ENCODE measurements around the gene COL6A1. TPM values are rescaled to one million over a fixed set of nuclear protein-coding genes. Genes with fewer than 3 reads are reported as not detected.

Gene COL6A1
- total RNA-seq, 1 experiment from 2014 or later, result 87.5 TPM

GRCh38 chr21:46033410-46034400, 52.1 kb downstream of the COL6A1 start:
- DNase-seq (ENCODE audit: low read depth, low spot score), result no peak
- Histone ChIP-seq H3K4me2 (ENCODE audit: low read length) (no peak overlapping the region), H4K20me1 (ENCODE audit: insufficient read depth) (no peaks in the 10 kb centered on the region), H3K27ac (ENCODE audit: low read depth, low read length) (no peak overlapping the region), H3K9me2 (ENCODE audit: insufficient read depth) (no peaks in the 10 kb centered on the region), H3K4me3 (replicated peaks in 1 of 2; ENCODE audit: low read depth in 1 of 2, low read length in 2 of 2) (no peak overlapping the region), H2AFZ (ENCODE audit: low read depth, low read length, poor library complexity, severe bottlenecking) (no peak overlapping the region), H3K79me2 (ENCODE audit: insufficient read depth, low read length) (no peaks in the 10 kb centered on the region), H3K27me3 (ENCODE audit: insufficient read depth, low read length) (no peaks in the 10 kb centered on the region), H3K9ac (ENCODE audit: low read length) (no peak overlapping the region), H3K36me3 (ENCODE audit: control insufficient read depth in 1 of 2, insufficient read depth in 2 of 2, low read length in 2 of 2) (no peaks in the 10 kb centered on the region), H3K4me1 (ENCODE audit: control insufficient read depth in 1 of 2, insufficient read depth in 2 of 2, low read length in 2 of 2) (no peaks in the 10 kb centered on the region), H3K9me3 (ENCODE audit: control insufficient read depth in 1 of 2, insufficient read depth in 1 of 2, low read depth in 1 of 2, low read length in 2 of 2) (peaks cover 0 to 13% of the 10 kb centered on the region in 2 experiments; a peak in 2 of 4 replicates)
- ChIA-PET CTCF (no interaction called here), POLR2A (no interaction called here), RAD21 (ENCODE audit: low non-redundant PET in 1 of 2, low total read pairs in 2 of 2, uncharacterized antibody in 2 of 2, unreplicated experiment in 2 of 2) (no interaction called here)
- intact Hi-C loops (cut with micrococcal nuclease), result no loop called here
- BruUV-seq (replicated peaks), result no TSS peak
- ATAC-seq, result no peak
- TF ChIP-seq ELF1 (IDR thresholded peaks at IDR 0.05; ENCODE audit: borderline replicate concordance, low read depth) (no peak), TCF7L2 (IDR thresholded peaks at IDR 0.05; ENCODE audit: borderline replicate concordance, extremely low read depth, insufficient read depth, insufficient read length) (no peak), CBX3 (IDR thresholded peaks at IDR 0.05; ENCODE audit: low read depth) (no peak), EZH2 (IDR thresholded peaks at IDR 0.05) (no peak), POLR2AphosphoS5 (IDR thresholded peaks at IDR 0.05; ENCODE audit: low read depth, low read length) (no peak), ZFX (IDR thresholded peaks at IDR 0.05) (no peak)

DNA sequence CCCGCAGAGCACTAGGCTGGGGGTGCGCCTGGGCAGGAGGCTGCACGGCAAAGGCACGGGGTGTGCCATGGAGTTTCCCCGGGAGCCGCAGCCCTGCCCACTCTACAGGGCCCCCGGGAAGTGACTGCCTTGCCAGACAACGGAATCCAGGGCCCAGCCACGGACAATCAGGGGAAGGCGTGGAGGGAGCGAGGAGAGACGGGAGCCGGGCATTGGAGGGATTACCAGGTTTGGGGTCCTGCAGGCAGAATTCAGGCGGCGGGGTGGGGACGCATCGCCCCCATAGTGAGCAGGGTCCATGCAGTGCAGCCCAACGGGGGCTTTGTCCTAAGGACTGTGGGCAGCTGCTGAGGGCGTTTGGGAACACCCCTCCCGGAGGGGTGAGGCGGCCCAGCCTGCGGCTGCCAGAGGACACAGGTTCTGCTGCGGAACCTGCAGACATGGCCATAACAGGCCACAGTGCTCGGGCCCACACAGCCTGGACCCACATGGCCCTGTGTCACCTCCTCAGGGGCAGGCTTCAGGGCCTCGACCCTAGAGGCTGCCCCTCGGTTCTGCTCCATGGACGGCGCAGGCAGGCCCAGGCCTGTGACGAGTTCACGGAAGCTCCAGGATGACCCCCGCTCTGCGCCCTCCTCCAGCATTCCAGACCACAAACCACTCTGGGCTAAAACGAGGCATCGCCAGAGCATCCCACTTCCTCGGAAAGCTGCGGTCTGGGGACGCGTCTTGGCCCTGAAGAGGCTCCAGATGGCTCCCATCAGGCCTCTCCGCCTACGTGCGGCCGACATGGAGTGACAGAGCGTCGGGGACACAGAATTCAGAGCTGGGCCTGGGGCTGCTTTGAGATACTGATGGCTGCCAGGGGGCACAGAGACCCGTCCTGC, 54.5 kb downstream of the COL6A1 start:
- no peak overlapping the region for H3K4me3 ChIP-seq (replicated peaks in 1 of 2; ENCODE audit: low read depth in 1 of 2, low read length in 2 of 2)
- H3K9ac ChIP-seq (ENCODE audit: low read length), result no peak overlapping the region
- ChIA-PET POLR2A (no interaction called here), RAD21 (ENCODE audit: low non-redundant PET in 1 of 2, low total read pairs in 2 of 2, uncharacterized antibody in 2 of 2, unreplicated experiment in 2 of 2) (interaction anchor here in 1 of 2 experiments (0.6 kb wide), 1 partner anchor 1590 kb away, joined by 3 read pairs; no protein-coding TSS in a partner anchor), CTCF (no interaction called here)
- H3K4me2 ChIP-seq (ENCODE audit: low read length), result no peak overlapping the region
- TF ChIP-seq EZH2phosphoT487 (IDR thresholded peaks at IDR 0.05; ENCODE audit: borderline replicate concordance), result no peak
- H3K27me3 ChIP-seq (ENCODE audit: insufficient read depth, low read length), result no peaks in the 10 kb centered on the region
- BruUV-seq (replicated peaks), result no TSS peak
- intact Hi-C loops (cut with micrococcal nuclease), result no loop called here
- H4K20me1 ChIP-seq (ENCODE audit: insufficient read depth), result no peaks in the 10 kb centered on the region
- no peak overlapping the region for H2AFZ ChIP-seq (ENCODE audit: low read depth, low read length, poor library complexity, severe bottlenecking)
- no peak overlapping the region for H3K27ac ChIP-seq (ENCODE audit: low read depth, low read length)
- no peaks in the 10 kb centered on the region for H3K79me2 ChIP-seq (ENCODE audit: insufficient read depth, low read length)
- DNase-seq (ENCODE audit: low read depth, low spot score) (no peak), ATAC-seq (no peak)
- no peaks in the 10 kb centered on the region for H3K36me3 ChIP-seq (ENCODE audit: control insufficient read depth in 1 of 2, insufficient read depth in 2 of 2, low read length in 2 of 2)
- no peaks in the 10 kb centered on the region for H3K4me1 ChIP-seq (ENCODE audit: control insufficient read depth in 1 of 2, insufficient read depth in 2 of 2, low read length in 2 of 2)
- no peaks in the 10 kb centered on the region for H3K9me3 ChIP-seq (ENCODE audit: control insufficient read depth in 1 of 2, insufficient read depth in 1 of 2, low read depth in 1 of 2, low read length in 2 of 2)
- no peaks in the 10 kb centered on the region for H3K9me2 ChIP-seq (ENCODE audit: insufficient read depth)
